ENCODE data around the gene GAN. TPM values are rescaled to one million over a fixed set of nuclear protein-coding genes. Genes with fewer than 3 reads are reported as not detected.

Gene GAN
- total RNA-seq, 2 experiments from 2014 or later: 4.5 to 4.7 TPM

DNA sequence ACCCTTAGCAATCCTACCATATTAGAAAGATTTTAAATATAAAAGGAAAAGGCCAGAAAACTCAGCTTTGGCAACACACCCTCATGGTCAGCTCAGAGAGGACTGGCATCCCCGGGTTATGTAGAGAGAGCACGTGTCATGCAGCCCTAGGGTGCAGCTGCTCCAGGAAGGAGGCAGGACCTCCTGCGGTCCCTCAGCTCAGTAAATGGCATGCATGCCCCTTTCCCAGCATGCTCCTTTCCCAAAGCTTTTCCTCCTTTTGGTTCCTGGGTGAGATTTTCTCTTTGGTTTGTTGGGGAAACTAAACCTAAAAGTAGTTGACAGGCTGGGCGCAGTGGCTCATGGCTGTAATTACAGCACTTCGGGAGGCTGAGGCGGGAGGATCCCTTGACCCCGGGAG lies 3.9 kb downstream of the GAN start:
- DNase-seq: no peak
- CTCF ChIA-PET: interaction anchor here (0.9 kb wide), 1 partner anchor 411 kb away, joined by 4 read pairs; no protein-coding TSS in a partner anchor
- intact Hi-C loops (cut with DNase I, micrococcal nuclease): loop anchor here in 1 of 2 experiments (5.0 to 10.0 kb wide), 2 partner anchors 284 to 699 kb away; partner anchors contain the start of gene ATMIN
- no peaks in the 10 kb centered on the region for H3K27me3 ChIP-seq (ENCODE audit: control insufficient read depth in 1 of 2, insufficient read depth in 2 of 2, low read length in 2 of 2)
- Mint-ChIP-seq H3K4me1 (ENCODE audit: low read depth) (peaks cover 41% of the 10 kb centered on the region), H3K9me3 (no peaks in the 10 kb centered on the region), H3K27me3 (no peaks in the 10 kb centered on the region), H3K4me3 (no peak overlapping the region), H3K36me3 (ENCODE audit: low read depth) (peaks cover 12% of the 10 kb centered on the region), H3K27ac (no peak overlapping the region)
- no peaks in the 10 kb centered on the region for H3K9me3 ChIP-seq (ENCODE audit: control insufficient read depth in 1 of 2, insufficient read depth in 1 of 2, low read length in 2 of 2)
- H3K4me3 ChIP-seq (ENCODE audit: low read length): no peak overlapping the region
- POLR2A ChIA-PET: no interaction called here
- H3K27ac ChIP-seq (ENCODE audit: low read depth in 1 of 2, low read length in 2 of 2): no peak overlapping the region
- H3K36me3 ChIP-seq (ENCODE audit: insufficient read depth, low read length): no peaks in the 10 kb centered on the region
- H3K4me1 ChIP-seq (ENCODE audit: insufficient read depth, low read length): peaks cover 18% of the 10 kb centered on the region
- TF ChIP-seq, protein P1, sequence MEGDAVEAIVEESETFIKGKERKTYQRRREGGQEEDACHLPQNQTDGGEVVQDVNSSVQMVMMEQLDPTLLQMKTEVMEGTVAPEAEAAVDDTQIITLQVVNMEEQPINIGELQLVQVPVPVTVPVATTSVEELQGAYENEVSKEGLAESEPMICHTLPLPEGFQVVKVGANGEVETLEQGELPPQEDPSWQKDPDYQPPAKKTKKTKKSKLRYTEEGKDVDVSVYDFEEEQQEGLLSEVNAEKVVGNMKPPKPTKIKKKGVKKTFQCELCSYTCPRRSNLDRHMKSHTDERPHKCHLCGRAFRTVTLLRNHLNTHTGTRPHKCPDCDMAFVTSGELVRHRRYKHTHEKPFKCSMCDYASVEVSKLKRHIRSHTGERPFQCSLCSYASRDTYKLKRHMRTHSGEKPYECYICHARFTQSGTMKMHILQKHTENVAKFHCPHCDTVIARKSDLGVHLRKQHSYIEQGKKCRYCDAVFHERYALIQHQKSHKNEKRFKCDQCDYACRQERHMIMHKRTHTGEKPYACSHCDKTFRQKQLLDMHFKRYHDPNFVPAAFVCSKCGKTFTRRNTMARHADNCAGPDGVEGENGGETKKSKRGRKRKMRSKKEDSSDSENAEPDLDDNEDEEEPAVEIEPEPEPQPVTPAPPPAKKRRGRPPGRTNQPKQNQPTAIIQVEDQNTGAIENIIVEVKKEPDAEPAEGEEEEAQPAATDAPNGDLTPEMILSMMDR (IDR thresholded peaks at IDR 0.05): no peak
- ATAC-seq (ENCODE audit: poor library complexity): no peak

DNA sequence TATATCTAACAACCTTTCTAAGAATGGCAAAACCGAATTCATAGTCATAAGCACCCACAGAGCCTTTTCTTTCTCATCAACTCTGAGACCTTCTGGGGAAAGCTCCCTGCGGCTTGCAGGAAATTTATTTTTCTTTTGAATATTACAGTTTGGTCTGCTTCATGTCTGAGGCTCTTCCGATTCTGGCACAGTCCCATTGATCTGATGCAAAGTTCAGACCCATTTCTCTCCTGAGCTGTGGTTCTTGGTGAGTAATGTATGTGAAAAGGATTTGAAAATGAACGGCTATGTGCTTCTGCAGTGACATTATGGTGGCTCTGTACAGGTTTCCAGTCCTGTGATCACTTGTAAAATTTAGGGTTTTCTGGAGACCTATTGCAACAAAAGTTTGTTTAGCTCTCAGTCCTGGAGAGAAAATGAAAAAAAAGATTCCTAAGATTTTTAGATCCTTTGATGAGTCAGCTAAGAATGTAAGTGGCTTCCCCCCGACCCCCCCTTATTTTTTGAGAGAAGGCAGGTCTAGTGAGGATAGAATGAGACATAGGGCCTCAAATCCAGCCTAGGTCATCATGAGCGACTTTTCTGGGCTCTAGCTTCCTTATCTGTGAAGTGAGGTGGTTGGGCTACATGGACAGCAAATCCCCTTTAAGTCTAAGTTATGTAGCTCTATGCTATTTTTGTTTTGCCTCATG lies 4.6 kb downstream of the GAN start:
- Mint-ChIP-seq H3K4me3 (no peak overlapping the region), H3K27me3 (no peaks in the 10 kb centered on the region), H3K9me3 (no peaks in the 10 kb centered on the region), H3K36me3 (ENCODE audit: low read depth) (peaks cover 9% of the 10 kb centered on the region), H3K4me1 (ENCODE audit: low read depth) (peaks cover 38% of the 10 kb centered on the region), H3K27ac (no peak overlapping the region)
- no peak overlapping the region for H3K4me3 ChIP-seq (ENCODE audit: low read length)
- peaks cover 12% of the 10 kb centered on the region for H3K4me1 ChIP-seq (ENCODE audit: insufficient read depth, low read length)
- TF ChIP-seq, protein P1 (IDR thresholded peaks at IDR 0.05): no peak
- no peak overlapping the region for H3K27ac ChIP-seq (ENCODE audit: low read depth in 1 of 2, low read length in 2 of 2)
- no peaks in the 10 kb centered on the region for H3K9me3 ChIP-seq (ENCODE audit: control insufficient read depth in 1 of 2, insufficient read depth in 1 of 2, low read length in 2 of 2)
- H3K27me3 ChIP-seq (ENCODE audit: control insufficient read depth in 1 of 2, insufficient read depth in 2 of 2, low read length in 2 of 2): no peaks in the 10 kb centered on the region
- intact Hi-C loops (cut with DNase I, micrococcal nuclease): loop anchor here in 1 of 2 experiments (5.0 to 10.0 kb wide), 2 partner anchors 285 to 698 kb away; partner anchors contain the start of gene ATMIN
- DNase-seq (no peak), ATAC-seq (ENCODE audit: poor library complexity) (no peak)
- ChIA-PET CTCF (interaction anchor here (0.8 to 0.9 kb wide), 2 partner anchors 83 to 411 kb away, joined by 3 to 4 read pairs; no protein-coding TSS in a partner anchor), POLR2A (no interaction called here)
- H3K36me3 ChIP-seq (ENCODE audit: insufficient read depth, low read length): no peaks in the 10 kb centered on the region

DNA sequence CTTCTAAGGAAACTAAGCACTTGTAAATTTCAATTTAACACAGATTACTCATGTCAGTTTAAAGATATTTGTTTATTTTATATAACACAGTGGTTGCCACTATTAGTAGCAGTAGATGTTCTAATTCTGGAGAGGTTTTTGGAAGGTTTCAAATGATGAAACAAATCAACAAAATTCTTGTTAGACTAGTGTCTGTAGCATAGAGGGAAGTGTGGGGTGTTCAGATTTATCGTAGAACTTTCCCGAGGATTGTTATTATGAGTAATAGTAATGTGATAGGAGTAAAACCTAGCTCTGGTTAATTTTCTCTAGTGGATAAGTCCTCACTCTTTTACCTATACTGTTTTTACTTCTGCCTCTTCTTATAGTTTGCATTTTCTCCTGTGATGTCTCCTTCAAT lies 6.3 kb downstream of the GAN start:
- Histone ChIP-seq H3K4me1 (ENCODE audit: insufficient read depth, low read length) (peaks cover 4% of the 10 kb centered on the region), H3K27ac (ENCODE audit: low read depth in 1 of 2, low read length in 2 of 2) (no peak overlapping the region), H3K27me3 (ENCODE audit: control insufficient read depth in 1 of 2, insufficient read depth in 2 of 2, low read length in 2 of 2) (no peaks in the 10 kb centered on the region), H3K36me3 (ENCODE audit: insufficient read depth, low read length) (no peaks in the 10 kb centered on the region), H3K4me3 (ENCODE audit: low read length) (no peak overlapping the region), H3K9me3 (ENCODE audit: control insufficient read depth in 1 of 2, insufficient read depth in 1 of 2, low read length in 2 of 2) (no peaks in the 10 kb centered on the region)
- Mint-ChIP-seq H3K4me1 (ENCODE audit: low read depth) (peaks cover 35% of the 10 kb centered on the region), H3K27ac (no peak overlapping the region), H3K4me3 (no peak overlapping the region), H3K36me3 (ENCODE audit: low read depth) (peaks cover 5% of the 10 kb centered on the region), H3K9me3 (no peaks in the 10 kb centered on the region), H3K27me3 (no peaks in the 10 kb centered on the region)
- no peak for DNase-seq
- intact Hi-C loops (cut with DNase I, micrococcal nuclease): loop anchor here in 1 of 2 experiments (5.0 kb wide), 1 partner anchor 851 kb away; the partner anchor contains the start of gene MPHOSPH6
- ATAC-seq (ENCODE audit: poor library complexity): no peak
- ChIA-PET POLR2A (no interaction called here), CTCF (no interaction called here)
- TF ChIP-seq, protein P1 (IDR thresholded peaks at IDR 0.05): no peak
